Stimulated activated CD4-positive, alpha-beta T cell treated with anti-CD3 and anti-CD28 coated beads, Interleukin-2, amount 100 ng/mL, for 4 hours (primary cell): ENCODE measurements around the gene NDUFS7.

Source experiments
- DNase-seq: peaks from one replicate; pipeline ENCODE4 v3.0.0-alpha.2; 2020; ENCODE audit warnings: low read depth

NDUFS7 gene

DNA sequence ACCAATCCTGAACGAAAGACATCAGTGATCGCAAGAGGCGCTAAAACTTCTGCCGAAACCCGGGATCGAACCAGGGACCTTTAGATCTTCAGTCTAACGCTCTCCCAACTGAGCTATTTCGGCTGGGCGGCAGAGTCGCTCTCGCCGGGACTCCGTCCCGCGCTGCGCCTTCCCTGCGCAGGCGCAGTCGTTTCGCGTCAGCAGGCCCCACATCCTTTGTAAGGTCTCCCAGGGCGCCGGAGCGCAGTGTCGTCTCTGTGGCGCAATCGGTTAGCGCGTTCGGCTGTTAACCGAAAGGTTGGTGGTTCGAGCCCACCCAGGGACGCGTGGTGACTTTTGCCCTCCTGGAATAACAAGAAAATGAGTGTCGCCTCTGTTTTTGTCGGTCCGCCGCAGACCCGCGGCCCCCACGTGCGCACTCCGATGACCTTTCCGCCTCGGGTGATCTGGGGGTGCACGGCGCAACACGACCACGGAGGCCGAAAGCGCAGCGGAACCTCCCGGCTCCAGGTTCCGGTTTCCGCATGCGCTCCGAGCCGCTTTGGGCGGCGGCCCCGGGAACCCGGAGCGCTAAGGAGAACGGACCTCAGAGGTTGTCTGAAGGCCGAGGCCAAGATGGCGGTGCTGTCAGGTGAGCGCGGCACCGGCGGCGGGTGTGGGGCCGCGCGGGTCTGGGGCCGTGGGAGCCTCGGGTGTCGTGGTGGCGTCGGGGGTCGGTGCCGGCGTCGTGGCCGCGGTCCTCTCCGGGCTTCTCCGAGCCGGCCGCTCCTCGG lies at the start of gene NDUFS7:
Gene NDUFS7, plus strand, starts transcription at position 596 of the 773 bp plus-strand sequence. Its CDS starts 20 bp downstream, at position 616.
- DNase-seq, result peak; percentile 85

DNA sequence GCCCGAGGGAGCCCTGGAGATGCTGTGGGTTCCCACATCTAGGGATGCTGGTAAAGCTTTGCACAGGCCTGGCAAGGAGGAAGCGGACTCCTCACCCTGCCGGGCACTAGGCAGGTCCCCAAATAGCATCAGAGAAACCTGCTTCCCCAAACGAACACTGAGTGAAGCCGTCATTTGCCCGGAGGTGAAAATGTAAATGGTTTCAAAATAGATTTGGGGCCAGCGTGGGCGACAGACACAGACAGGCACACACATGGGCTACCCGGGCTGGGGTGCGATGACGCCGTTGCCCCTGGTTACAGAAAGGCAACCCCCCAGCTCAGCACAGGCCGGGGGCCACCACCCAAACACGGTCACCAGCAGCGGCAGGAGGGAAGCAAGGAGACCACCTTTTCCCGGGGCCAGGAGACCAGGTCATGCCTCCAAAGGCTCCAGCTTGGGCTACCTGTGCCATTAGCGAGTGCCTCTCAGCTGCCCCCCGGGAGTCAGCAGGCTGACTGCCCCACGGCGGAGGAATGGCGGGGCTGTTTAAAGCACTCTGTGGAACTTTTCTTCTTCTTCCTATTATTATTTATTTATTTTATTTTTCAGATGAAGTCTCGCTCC lies 47.5 kb upstream of the NDUFS7 start:
- no peak for DNase-seq

GRCh38 chr19:1340681-1341469 lies 42.8 kb upstream of the NDUFS7 start:
- DNase-seq, result no peak

DNA sequence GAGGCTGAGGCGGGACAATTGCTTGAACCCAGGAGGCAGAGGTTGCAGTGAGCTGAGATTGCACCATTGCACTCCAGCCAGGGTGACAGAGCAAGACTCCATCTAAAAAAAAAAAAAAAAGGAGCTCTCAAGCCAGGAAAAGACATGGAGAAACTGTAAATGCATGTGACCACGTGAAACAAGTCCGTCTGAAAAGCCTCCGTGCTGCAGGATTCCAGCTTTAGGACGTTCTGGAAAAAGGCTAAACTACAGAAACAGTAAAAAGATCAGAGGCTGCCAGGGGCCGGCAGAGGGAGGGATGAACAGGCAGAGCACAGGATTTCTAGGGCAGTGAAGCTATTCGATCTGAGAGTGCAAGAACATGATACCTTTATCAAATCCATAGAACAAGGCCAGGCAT lies 40.7 kb upstream of the NDUFS7 start:
- DNase-seq, result no peak

DNA sequence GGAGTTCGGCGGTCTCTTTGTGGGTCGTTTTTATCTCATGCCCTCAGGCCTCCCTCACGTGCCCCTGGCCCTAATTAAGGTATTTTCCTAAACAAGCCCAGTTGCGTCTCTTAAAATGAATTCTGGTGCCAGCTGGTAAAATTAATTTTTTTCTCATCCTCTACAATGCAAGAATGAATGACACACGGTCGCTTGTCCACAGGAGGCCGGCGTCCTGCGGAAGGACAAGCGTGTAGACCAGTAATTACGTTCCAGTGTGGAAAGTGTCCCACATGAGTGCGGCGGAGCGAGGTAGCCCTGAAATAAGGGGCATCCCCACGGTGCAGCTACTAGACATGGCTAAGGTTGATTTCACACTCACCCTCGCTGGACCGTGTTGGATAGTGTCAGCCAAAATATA lies 34.5 kb upstream of the NDUFS7 start:
- no peak for DNase-seq

GRCh38 chr19:1350867-1351266 lies 32.8 kb upstream of the NDUFS7 start:
- no peak for DNase-seq

GRCh38 chr19:1351381-1351851 lies 32.3 kb upstream of the NDUFS7 start:
- DNase-seq, result no peak

GRCh38 chr19:1353144-1353543 lies 30.6 kb upstream of the NDUFS7 start:
- no peak for DNase-seq

DNA sequence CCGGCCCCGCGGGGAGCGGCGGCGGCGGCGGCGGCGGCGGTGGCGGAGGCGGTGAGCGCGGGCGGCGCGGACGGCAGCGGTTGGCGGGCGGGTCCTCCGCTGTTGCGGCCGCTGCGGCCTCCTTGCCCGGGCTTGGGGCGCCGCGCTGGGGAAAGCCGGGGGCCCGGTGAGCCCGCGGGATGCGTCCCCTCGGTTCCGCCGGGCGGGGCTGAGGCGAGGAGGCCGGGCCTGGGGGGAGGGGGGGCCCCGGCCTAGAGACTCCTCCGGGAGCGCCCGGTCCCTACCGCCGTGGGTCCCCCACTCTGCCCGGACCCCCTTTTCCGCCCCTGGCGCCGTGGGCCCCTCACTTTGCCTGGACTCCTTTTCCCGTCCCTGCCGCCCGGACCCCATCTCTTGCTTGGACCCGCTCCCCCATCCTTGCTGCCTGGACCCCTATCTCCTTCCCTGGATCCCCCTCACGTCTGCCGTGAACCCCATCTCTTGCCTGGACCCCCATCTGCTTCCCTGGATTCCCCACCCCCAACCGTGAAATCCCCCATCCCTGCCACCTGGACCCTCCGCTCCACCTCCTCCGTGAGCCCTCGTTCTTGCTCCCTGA lies 28.6 kb upstream of the NDUFS7 start:
- DNase-seq, result no peak

DNA sequence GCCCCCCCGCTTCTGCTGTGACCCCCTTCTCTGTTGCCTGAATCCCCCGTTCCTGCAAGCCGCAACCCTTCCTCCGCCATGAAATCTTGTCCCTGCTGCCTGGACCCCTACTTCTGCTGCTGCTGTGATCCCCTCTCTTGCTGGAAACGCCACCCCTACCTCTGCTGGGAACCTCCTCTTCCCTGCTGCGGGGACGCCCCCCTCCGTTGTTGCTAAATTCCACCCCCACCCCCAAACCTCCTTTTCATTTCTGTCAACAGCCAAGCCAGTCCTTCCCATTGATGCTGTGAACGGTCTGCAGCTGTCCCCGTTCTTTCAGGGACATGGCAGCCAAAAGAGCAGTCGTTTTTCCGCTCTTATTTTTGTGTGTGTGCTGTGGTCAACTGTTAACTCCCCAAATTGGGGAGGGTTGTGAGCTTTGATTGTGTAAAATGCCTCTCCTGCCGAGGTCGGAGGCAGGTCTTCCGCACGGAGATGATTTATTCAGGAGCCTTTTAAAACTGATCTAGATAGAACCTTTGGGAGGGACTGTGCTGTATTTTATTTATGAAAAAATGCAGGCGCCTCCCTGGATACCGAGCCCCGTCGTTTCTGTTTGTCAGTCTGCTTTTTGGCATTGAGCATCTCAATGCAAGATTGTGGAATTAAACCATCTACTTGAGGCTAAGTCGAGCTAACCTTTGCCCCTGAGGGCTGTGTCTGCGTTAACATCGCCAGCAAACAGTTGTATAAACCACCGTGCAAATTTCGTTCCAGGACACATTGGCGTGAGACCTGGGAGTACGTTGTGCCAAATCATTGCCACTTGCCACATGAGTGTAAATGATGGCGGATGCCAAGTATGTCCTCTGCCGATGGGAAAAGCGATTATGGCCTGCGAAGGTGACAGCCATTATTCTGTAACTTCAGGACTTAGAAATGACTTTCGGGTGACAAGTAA lies 27.9 kb upstream of the NDUFS7 start:
- no peak for DNase-seq

DNA sequence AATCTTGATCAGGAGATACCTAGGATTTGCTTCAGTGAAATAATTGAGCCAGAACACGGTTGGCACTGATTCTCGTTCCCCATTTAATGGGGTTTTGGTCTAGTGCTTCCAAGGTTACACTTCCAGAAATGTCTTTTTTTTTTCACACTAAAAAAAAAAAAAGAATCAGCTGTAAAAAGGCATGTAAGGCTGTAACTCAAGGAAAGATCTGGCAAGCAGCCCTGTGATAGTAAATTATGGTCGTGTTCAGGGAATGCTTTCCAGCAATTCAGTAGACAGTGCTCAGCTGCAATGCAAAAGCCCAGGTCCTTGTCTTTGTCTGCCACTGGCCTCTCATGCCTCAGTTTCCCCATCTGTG lies 27.2 kb upstream of the NDUFS7 start:
- no peak for DNase-seq

DNA sequence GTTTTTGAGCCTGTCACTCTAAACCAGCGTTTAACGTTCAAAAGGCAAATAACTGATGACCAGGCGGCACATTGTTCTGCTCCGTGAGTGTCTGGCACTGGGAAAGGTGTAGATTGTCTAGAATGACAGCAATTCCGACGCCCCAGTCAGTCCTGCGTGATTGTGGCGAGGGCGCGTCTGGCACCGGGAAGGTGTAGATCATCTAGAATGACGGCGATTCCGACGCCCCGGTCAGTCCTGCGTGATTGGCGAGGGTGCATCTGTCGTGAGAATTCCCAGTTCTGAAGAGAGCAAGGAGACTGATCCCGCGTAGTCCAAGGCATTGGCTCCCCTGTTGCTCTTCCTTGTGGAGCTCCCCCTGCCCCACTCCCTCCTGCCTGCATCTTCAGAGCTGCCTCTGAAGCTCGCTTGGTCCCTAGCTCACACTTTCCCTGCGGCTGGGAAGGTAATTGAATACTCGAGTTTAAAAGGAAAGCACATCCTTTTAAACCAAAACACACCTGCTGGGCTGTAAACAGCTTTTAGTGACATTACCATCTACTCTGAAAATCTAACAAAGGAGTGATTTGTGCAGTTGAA lies 26.1 kb upstream of the NDUFS7 start:
- no peak for DNase-seq

DNA sequence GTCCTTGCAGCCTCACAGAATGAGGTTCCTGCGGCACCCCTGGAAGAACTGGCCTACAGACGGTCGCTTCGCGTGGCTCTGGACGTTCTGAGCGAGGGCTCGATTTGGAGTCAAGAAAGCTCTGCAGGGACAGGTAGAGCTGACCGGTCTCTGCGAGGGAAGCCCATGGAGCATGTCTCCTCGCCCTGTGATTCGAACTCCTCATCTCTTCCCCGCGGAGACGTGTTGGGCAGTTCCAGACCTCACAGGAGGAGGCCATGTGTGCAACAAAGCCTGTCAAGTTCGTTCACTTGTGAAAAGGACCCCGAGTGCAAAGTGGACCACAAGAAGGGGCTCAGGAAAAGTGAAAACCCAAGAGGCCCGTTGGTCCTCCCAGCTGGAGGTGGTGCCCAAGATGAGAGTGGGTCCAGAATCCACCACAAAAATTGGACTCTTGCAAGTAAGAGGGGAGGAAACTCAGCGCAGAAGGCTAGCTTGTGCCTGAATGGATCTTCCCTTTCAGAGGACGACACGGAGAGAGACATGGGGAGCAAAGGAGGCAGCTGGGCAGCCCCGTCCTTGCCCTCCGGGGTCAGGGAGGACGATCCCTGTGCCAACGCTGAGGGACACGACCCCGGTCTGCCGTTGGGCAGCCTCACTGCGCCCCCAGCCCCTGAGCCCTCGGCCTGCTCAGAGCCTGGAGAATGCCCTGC lies 23.4 kb upstream of the NDUFS7 start:
- no peak for DNase-seq

DNA sequence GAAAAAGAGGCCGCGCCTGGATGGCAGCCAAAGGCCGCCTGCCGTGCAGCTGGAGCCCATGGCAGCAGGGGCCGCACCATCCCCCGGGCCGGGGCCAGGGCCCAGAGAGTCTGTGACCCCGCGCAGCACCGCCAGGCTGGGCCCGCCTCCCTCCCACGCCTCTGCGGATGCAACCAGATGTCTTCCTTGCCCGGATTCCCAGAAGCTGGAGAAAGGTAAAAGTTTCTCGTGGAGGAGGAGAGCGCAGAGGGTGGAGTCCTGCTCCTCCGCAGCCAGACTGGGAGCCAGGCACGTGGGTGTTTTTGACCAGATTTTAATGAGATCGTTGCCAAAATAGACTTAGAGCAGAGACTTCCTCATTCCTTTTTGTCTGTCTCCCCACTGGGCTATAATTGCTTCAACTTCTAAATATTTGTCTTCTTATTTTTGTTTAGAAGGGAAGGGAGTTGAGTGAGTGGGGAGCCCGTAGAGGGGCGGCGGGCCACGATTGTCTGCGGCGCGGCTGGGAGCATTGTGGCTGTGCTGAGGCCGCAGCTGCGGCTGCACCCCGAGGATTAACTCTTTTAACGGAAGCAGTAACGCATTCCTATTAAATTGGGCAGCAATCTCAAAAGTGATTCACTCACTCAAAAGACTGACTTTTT lies 22.8 kb upstream of the NDUFS7 start:
- no peak for DNase-seq

DNA sequence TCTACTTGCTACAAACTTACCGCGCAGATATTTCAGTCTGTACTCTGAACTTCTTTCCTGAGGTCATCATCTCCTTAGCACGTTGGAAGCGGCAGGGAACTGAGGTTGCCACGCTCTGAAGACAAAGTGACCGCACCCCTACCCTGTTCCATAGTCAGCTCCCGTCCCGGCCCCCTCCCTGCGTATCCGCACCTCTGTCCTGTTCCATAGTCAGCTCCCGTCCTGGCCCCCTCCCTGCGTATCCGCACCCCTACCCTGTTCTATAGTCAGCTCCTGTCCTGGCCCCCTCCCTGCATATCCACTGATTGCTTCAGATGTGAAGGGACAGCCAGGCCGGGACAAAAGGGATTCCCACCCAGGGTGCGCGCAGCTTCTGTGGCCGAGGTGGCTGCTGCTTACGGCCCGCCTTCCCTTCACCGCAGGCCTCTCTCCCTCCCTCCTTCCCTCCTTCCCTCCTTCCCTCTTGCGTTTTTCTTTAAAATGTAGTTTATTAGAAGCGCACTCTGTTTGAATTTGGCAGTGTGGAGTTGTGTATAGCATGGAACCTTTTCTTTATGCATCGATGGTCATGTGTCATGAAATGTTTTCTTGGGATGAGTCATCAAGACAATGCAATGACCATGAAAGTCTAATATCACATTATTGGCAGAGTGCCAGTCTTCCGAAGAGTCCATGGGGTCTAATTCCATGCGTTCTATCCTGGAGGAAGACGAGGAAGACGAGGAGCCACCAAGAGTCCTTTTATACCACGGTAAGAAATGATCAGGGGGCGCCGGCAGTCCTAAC lies 21.9 kb upstream of the NDUFS7 start:
- no peak for DNase-seq

GRCh38 chr19:1362387-1363257 lies 21.1 kb upstream of the NDUFS7 start:
- no peak for DNase-seq

- no peak for DNase-seq
Observed at GRCh38 chr19:1363599-1363998, 20.1 kb upstream of the NDUFS7 start.

DNA sequence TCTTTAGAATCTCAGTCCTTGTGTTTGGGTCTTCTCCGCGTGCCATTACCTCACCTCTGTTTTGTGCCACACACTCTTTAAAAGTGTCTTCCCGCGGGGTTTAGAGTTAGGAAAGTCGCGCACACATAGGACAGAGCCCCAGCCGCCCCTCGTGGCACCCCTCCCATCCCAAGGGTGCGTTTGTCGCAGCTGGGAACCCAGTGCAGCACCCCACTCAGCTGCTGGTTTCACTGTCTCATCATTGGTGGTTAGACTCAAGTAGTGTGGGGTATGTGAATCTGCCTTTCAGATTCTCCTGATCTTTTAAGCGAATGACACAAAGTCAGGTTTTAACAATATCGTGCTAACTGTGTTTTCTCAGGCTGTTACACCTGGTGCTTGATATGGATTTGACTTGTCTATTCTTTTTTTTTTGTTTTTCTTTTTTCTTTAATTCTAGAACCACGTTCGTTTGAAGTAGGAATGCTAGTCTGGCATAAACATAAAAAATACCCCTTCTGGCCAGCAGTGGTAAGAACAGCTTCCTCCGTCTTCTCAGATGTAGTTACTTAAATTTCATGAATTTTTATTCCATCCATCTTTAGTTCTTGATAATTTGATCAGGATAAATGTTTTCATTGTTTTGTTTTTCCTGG lies 19.5 kb upstream of the NDUFS7 start:
- no peak for DNase-seq
